K562 (cell line): ENCODE results near the gene GSTM1. TPM values are rescaled to one million over a fixed set of nuclear protein-coding genes. Genes with fewer than 3 reads are reported as not detected.
A peak's percentile ranks its signal among the peaks of the same experiment; 100 is the strongest.

Experiments
- BHLHE40 ChIP-seq: IDR thresholded peaks from 2 replicates; pipeline ENCODE4 v1.6.1; 2011; ENCODE audit warnings: low read length, improper control_type of control experiment
- CXXC5 ChIP-seq: fragments of 250-450 bp; sonication (Bioruptor Pico); IDR thresholded peaks from 2 replicates; pipeline ENCODE4 v1.8.0; 2022; ENCODE audit warnings: inconsistent platforms, mild to moderate bottlenecking, moderate library complexity
- E2F3 ChIP-seq: fragments of 250-450 bp; sonication (Bioruptor Pico); IDR thresholded peaks from 2 replicates; pipeline ENCODE4 v1.4.0; 2020; ENCODE audit warnings: mild to moderate bottlenecking
- EWSR1 ChIP-seq: fragments of 450-650 bp; IDR thresholded peaks from 2 replicates; pipeline ENCODE4 v1.6.1; 2018; ENCODE audit warnings: borderline replicate concordance, mild to moderate bottlenecking, low read depth, moderate library complexity; ENCODE audit not compliant: partially characterized antibody
- FOXA3 ChIP-seq, 2 experiments: fragments of 450-650 bp in 1 of 2; sonication (generic) in 1 of 2; formaldehyde crosslinking; IDR thresholded peaks in 1 of 2; conservative IDR thresholded peaks in 1 of 2; 2 replicates each; pipeline versions ENCODE4 v1.4.0 to v1.8.0; 2020 to 2022; ENCODE audit warnings: mild to moderate bottlenecking in 2 of 2, missing genetic modification reagents in 1 of 2
- GABPA ChIP-seq: fragments of 200-800 bp; sonication (Bioruptor generic); conservative IDR thresholded peaks from 2 replicates; pipeline ENCODE4 v1.6.1; 2016; ENCODE audit warnings: low read depth, missing genetic modification characterization, missing compliant biosample characterization
- GTF2A2 ChIP-seq: IDR thresholded peaks from 2 replicates; pipeline ENCODE4 v1.6.1; 2016; ENCODE audit warnings: mild to moderate bottlenecking, missing genetic modification characterization, missing compliant biosample characterization
- HDAC8 ChIP-seq: fragments of 450-650 bp; IDR thresholded peaks from 2 replicates; pipeline ENCODE4 v1.6.1; 2016; ENCODE audit warnings: mild to moderate bottlenecking, missing genetic modification characterization, moderate library complexity, missing compliant biosample characterization
- NFE2L1 ChIP-seq: fragments of 450-650 bp; IDR thresholded peaks from 2 replicates; pipeline ENCODE4 v1.6.1; 2016; ENCODE audit warnings: missing genetic modification characterization, low read depth, mild to moderate bottlenecking, missing compliant biosample characterization, moderate library complexity, borderline replicate concordance
- PHB2 ChIP-seq: fragments of 450-650 bp; IDR thresholded peaks from 2 replicates; pipeline ENCODE4 v1.6.1; 2017; ENCODE audit warnings: low read depth
- RB1 ChIP-seq: fragments of 450-650 bp; IDR thresholded peaks from 2 replicates; pipeline ENCODE4 v1.6.1; 2017; ENCODE audit warnings: low read depth, mild to moderate bottlenecking
- SAFB ChIP-seq: fragments of 200-400 bp; formaldehyde crosslinking; IDR thresholded peaks from 2 replicates; pipeline ENCODE4 v1.6.1; 2017; ENCODE audit warnings: low read depth, low read length, borderline replicate concordance
- SLC30A9 ChIP-seq: fragments of 250-450 bp; sonication (Bioruptor Pico); IDR thresholded peaks from 2 replicates; pipeline ENCODE4 v1.8.0; 2022; ENCODE audit warnings: mild to moderate bottlenecking, moderate library complexity
- SNRNP70 ChIP-seq: fragments of 200-400 bp; formaldehyde crosslinking; optimal IDR thresholded peaks from 2 replicates; pipeline ENCODE3; 2017; ENCODE audit warnings: low read depth, low read length
- TBP ChIP-seq: optimal IDR thresholded peaks from 2 replicates; pipeline ENCODE3; 2011; ENCODE audit warnings: low read depth, low read length, improper control_type of control experiment
- ZFP30 ChIP-seq: fragments of 250-450 bp; sonication (Bioruptor Pico); IDR thresholded peaks from 2 replicates; pipeline ENCODE4 v1.8.0; 2022; ENCODE audit warnings: moderate library complexity, mild to moderate bottlenecking, inconsistent platforms, borderline replicate concordance
- ZKSCAN8 ChIP-seq: fragments of 200-800 bp; sonication (Bioruptor generic); IDR thresholded peaks from 2 replicates; pipeline ENCODE4 v1.6.1; 2016; ENCODE audit warnings: missing genetic modification characterization, missing compliant biosample characterization
- ZNF140 ChIP-seq: fragments of 250-450 bp; sonication (Bioruptor Pico); IDR thresholded peaks from 2 replicates; pipeline ENCODE4 v1.8.0; 2021; ENCODE audit warnings: moderate library complexity, mild to moderate bottlenecking, inconsistent platforms
- ZNF23 ChIP-seq: fragments of 250-450 bp; sonication (Bioruptor Pico); IDR thresholded peaks from 2 replicates; pipeline ENCODE4 v1.4.0; 2020; ENCODE audit warnings: mild to moderate bottlenecking
- ZNF76 ChIP-seq: fragments of 250-450 bp; sonication (Bioruptor Pico); IDR thresholded peaks from 2 replicates; pipeline ENCODE4 v1.4.0; 2020; ENCODE audit warnings: mild to moderate bottlenecking, moderate library complexity, borderline replicate concordance
- ZSCAN32 ChIP-seq: fragments of 450-650 bp; formaldehyde crosslinking; IDR thresholded peaks from 2 replicates; pipeline ENCODE4 v1.4.0; 2020; ENCODE audit warnings: mild to moderate bottlenecking, moderate library complexity
- polyA plus RNA-seq, 8 experiments: library from polyadenylated mRNA; depleted of rRNA in 4 of 8; stranded (reverse) in 5 of 8; unstranded in 3 of 8; fragments of >200 nt; fragmentation: Nextera tagmentation in 2 of 8; fragmentation: Illumina TruSeq in 1 of 8; extraction: Ambion mirVana in 2 of 8; extraction: Trizol in 1 of 8; gene quantifications; 2 replicates each; pipeline versions ENCODE4 v1.2.1 to v1.2.3, GENCODE V29; 2011 to 2014; ENCODE audit warnings: inconsistent platforms in 1 of 8, missing spikeins in 1 of 8
- total RNA-seq, 7 experiments: library from RNA; depleted of rRNA in 6 of 7; stranded (reverse); fragments of >200 nt in 6 of 7; fragmentation: Illumina TruSeq in 2 of 7; extraction: Trizol in 2 of 7; gene quantifications; 2 replicates each; pipeline versions ENCODE4 v1.2.1 to v1.2.3, GENCODE V29; 2011 to 2021; ENCODE audit warnings: low replicate concordance in 1 of 7
- TF ChIP-seq, protein P1 (sequence below), 2 experiments: fragments of 450-650 bp; IDR thresholded peaks; 2 replicates each; pipeline ENCODE4 v1.6.1; 2018; ENCODE audit warnings: mild to moderate bottlenecking in 2 of 2, low read depth in 1 of 2; ENCODE audit not compliant: partially characterized antibody in 2 of 2
- TF ChIP-seq, protein P2 (sequence below), 3 experiments: IDR thresholded peaks in 2 of 3; conservative IDR thresholded peaks in 1 of 3; 2 replicates each; pipeline ENCODE4 v1.5.1; 2011 to 2012; ENCODE audit warnings: low read length in 3 of 3, mild to moderate bottlenecking in 3 of 3, control low read depth in 2 of 3, improper control_type of control experiment in 1 of 3, inconsistent platforms in 1 of 3, low read depth in 1 of 3, mixed read lengths in 1 of 3, moderate library complexity in 1 of 3; ENCODE audit not compliant: insufficient read depth in 2 of 3

The GSTM1 gene
- total and polyA plus RNA-seq, 9 of the 15 experiments (the other 6 are each of a cell fraction or from before 2014, with no cell fraction given) = not detected

DNA sequence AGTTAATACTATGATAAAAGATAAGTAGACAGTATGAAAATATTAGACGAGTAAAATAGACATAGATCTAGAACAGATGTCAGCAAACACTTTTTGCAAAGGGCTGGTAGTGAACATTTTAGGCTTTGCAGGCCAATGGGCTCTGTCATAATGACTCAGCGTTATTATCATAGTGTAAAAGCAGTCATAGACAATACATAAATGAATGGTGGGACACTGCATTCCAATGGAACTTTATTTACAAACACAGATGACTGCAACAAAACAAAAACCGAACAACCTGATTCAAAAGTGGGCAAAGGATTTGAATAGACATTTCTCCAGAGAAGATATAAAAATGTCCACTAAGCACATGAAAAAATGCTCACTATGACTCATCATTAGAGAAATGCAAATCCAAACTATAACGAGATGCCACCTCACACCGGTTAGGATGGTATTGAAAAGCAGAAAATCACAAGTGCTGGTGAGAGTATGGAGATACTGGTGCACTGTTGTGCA is 31.8 kb downstream of the GSTM1 start (continued):
- no peak for TF ChIP-seq SAFB
- no peak for TF ChIP-seq GABPA (tag)
- TF ChIP-seq FOXA3 (CRISPR knock-in tag; conservative IDR thresholded peaks at IDR 0.05 in 1 of 2, IDR thresholded peaks at IDR 0.05 in 1 of 2) = no peak
- no peak for TF ChIP-seq BHLHE40
- no peak for TF ChIP-seq EWSR1
- TF ChIP-seq, protein P1, sequence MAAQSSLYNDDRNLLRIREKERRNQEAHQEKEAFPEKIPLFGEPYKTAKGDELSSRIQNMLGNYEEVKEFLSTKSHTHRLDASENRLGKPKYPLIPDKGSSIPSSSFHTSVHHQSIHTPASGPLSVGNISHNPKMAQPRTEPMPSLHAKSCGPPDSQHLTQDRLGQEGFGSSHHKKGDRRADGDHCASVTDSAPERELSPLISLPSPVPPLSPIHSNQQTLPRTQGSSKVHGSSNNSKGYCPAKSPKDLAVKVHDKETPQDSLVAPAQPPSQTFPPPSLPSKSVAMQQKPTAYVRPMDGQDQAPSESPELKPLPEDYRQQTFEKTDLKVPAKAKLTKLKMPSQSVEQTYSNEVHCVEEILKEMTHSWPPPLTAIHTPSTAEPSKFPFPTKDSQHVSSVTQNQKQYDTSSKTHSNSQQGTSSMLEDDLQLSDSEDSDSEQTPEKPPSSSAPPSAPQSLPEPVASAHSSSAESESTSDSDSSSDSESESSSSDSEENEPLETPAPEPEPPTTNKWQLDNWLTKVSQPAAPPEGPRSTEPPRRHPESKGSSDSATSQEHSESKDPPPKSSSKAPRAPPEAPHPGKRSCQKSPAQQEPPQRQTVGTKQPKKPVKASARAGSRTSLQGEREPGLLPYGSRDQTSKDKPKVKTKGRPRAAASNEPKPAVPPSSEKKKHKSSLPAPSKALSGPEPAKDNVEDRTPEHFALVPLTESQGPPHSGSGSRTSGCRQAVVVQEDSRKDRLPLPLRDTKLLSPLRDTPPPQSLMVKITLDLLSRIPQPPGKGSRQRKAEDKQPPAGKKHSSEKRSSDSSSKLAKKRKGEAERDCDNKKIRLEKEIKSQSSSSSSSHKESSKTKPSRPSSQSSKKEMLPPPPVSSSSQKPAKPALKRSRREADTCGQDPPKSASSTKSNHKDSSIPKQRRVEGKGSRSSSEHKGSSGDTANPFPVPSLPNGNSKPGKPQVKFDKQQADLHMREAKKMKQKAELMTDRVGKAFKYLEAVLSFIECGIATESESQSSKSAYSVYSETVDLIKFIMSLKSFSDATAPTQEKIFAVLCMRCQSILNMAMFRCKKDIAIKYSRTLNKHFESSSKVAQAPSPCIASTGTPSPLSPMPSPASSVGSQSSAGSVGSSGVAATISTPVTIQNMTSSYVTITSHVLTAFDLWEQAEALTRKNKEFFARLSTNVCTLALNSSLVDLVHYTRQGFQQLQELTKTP (IDR thresholded peaks at IDR 0.05; ENCODE audit: low read depth in 1 of 2, partially characterized antibody in 2 of 2) = peak in 1 of 2 experiments; percentile 82
- TF ChIP-seq ZNF23 (CRISPR knock-in tag) = no peak
- no peak for TF ChIP-seq E2F3 (CRISPR knock-in tag)
- TF ChIP-seq, protein P2, sequence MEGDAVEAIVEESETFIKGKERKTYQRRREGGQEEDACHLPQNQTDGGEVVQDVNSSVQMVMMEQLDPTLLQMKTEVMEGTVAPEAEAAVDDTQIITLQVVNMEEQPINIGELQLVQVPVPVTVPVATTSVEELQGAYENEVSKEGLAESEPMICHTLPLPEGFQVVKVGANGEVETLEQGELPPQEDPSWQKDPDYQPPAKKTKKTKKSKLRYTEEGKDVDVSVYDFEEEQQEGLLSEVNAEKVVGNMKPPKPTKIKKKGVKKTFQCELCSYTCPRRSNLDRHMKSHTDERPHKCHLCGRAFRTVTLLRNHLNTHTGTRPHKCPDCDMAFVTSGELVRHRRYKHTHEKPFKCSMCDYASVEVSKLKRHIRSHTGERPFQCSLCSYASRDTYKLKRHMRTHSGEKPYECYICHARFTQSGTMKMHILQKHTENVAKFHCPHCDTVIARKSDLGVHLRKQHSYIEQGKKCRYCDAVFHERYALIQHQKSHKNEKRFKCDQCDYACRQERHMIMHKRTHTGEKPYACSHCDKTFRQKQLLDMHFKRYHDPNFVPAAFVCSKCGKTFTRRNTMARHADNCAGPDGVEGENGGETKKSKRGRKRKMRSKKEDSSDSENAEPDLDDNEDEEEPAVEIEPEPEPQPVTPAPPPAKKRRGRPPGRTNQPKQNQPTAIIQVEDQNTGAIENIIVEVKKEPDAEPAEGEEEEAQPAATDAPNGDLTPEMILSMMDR (IDR thresholded peaks at IDR 0.05 in 2 of 3, conservative IDR thresholded peaks at IDR 0.05 in 1 of 3; ENCODE audit: insufficient read depth in 2 of 3, low read depth in 1 of 3, low read length in 3 of 3) = no peak
- peak; percentile 99 for TF ChIP-seq NFE2L1 (tag)
- TF ChIP-seq SLC30A9 (CRISPR knock-in tag) = no peak
- no peak for TF ChIP-seq ZFP30 (CRISPR knock-in tag)
- no peak for TF ChIP-seq ZKSCAN8 (CRISPR knock-in tag)
- TF ChIP-seq HDAC8 (tag) = no peak
- no peak for TF ChIP-seq SNRNP70
- TF ChIP-seq ZNF140 (CRISPR knock-in tag) = no peak
- TF ChIP-seq ZSCAN32 (CRISPR knock-in tag) = no peak
- no peak for TF ChIP-seq RB1
- TF ChIP-seq CXXC5 (CRISPR knock-in tag) = peak; percentile 51
- TF ChIP-seq TBP = no peak
- no peak for TF ChIP-seq PHB2
- 0 out of 2 replicates have a peak, but pooled peaks have one; percentile 44 for TF ChIP-seq ZNF76 (CRISPR knock-in tag)
- no peak for TF ChIP-seq GTF2A2 (tag)
